Stomach (tissue), 4 donors: ENCODE data around the gene NGRN.

Source experiments
- CTCF ChIP-seq, 7 experiments: fragments of 450-650 bp in 4 of 7; fragments of 200-600 bp in 3 of 7; sonication (generic) in 3 of 7; IDR thresholded peaks; one replicate each; pipeline ENCODE4 v1.5.1; 2016 to 2019; ENCODE audit warnings: antibody characterized with exemption in 7 of 7, control low read depth in 2 of 7, mild to moderate bottlenecking in 1 of 7
- POLR2AphosphoS5 ChIP-seq, 3 donors: sonication (generic); formaldehyde crosslinking; IDR thresholded peaks; one replicate each; pipeline ENCODE4 v1.6.1; 2016; ENCODE audit warnings: antibody characterized with exemption in 3 of 3

GRCh38 chr15:90307661-90308060, 42.2 kb downstream of the NGRN start:
- TF ChIP-seq CTCF (IDR thresholded peaks at IDR 0.05) (no peak), POLR2AphosphoS5 (IDR thresholded peaks at IDR 0.05) (no peak)
